Gastrocnemius medialis (tissue), 4 donors: ENCODE measurements around the gene CHAC2.

Source experiments
- CTCF ChIP-seq, 5 experiments: fragments of 450-650 bp in 3 of 5; fragments of 200-600 bp in 2 of 5; sonication (generic) in 2 of 5; IDR thresholded peaks in 4 of 5; conservative IDR thresholded peaks in 1 of 5; 1 replicate in 4 of 5; 2 replicates in 1 of 5; pipeline ENCODE4 v1.5.1; 2016 to 2019; ENCODE audit warnings: antibody characterized with exemption in 5 of 5, mild to moderate bottlenecking in 3 of 5, moderate library complexity in 3 of 5
- POLR2A ChIP-seq, 2 donors: fragments of 450-650 bp; IDR thresholded peaks; one replicate each; pipeline ENCODE4 v1.6.1; 2017; ENCODE audit warnings: antibody characterized with exemption in 2 of 2, mild to moderate bottlenecking in 2 of 2, moderate library complexity in 2 of 2

DNA sequence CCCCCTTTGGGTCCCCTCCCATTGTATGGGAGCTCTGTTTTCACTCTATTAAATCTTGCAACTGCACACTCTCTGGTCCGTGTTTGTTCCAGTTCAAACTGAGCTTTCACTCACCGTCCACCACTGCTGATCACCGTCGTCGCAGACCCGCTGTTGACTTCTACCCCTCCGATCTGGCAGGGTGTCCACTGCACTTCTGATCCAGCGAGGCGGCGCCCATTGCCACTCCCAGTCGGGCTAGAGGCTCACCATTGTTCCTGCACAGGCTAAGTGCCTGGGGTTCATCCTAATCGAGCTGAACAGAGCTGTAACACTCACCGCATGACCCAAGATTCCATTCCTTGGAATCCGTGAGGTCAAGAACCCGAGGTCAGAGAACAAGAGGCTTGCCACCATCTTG lies 11.0 kb upstream of the CHAC2 start:
- TF ChIP-seq POLR2A (IDR thresholded peaks at IDR 0.05) (no peak), CTCF (IDR thresholded peaks at IDR 0.05 in 4 of 5, conservative IDR thresholded peaks at IDR 0.05 in 1 of 5) (no peak)
